Prostate gland (tissue), 2 donors: ENCODE data around the gene DISP3.

Experiments
- CTCF ChIP-seq, 4 experiments: fragments of 200-600 bp in 2 of 4; fragments of 450-650 bp in 2 of 4; sonication (generic) in 2 of 4; IDR thresholded peaks; 1 replicate in 3 of 4; 2 replicates in 1 of 4; pipeline ENCODE4 v1.5.1; 2016 to 2019; ENCODE audit warnings: antibody characterized with exemption in 4 of 4, mild to moderate bottlenecking in 2 of 4, moderate library complexity in 2 of 4
- POLR2A ChIP-seq: fragments of 450-650 bp; IDR thresholded peaks from one replicate; pipeline ENCODE4 v1.6.1; 2016; ENCODE audit warnings: antibody characterized with exemption, mild to moderate bottlenecking

- TF ChIP-seq CTCF (IDR thresholded peaks at IDR 0.05), result no peak
- no peak for TF ChIP-seq POLR2A
These were observed 10.1 kb upstream of the DISP3 start for GRCh38 chr1:11468878-11469277.
